HPDE6-E6E7 (cell line): Measurements from ENCODE around the gene DIPK1C.

Experiments
- DNase-seq: peaks from one replicate; pipeline ENCODE4 v3.0.0; 2011; ENCODE audit warnings: missing footprints; ENCODE audit errors: extremely low spot score

Gene DIPK1C

DNA sequence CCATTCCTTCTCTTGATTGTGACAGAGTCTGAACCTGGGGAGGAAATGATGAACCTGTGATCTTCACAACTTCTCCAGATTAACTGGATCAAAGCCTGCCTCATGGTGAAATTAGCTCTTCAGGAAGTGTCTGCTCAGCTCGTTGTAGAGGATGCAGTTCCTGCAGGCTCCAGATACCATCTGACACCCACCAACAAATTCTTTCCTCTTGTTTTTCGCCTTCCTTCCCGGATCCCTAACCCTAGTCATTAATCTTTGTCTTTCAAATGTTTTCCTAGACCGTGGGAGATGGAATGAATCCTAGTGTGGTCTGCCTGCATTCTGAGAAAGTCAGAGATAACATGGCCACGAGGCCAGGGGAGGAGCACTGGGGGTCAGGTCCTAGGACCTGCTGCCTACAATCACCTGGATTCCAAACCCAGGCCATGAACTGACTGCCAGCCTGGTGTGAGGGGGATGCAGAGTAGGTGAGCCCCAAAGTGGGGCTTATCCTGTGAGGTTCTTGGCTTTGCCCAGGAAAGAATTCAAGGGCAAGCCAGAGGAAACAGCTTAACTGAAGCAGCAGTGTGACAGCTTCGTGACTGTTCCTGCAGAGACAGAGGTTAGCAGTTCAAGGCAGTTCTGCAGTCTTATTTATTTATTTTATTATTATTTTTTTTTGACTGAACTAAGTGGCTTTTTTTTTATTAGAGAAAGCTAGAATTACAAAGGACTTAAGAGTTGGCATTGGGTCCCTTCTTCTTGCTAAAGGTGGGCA is 67.8 kb downstream of the DIPK1C start:
- no peak for DNase-seq

GRCh38 chr18:74388227-74388626 is 68.9 kb downstream of the DIPK1C start:
- no peak for DNase-seq

- DNase-seq = no peak
These were observed 69.7 kb downstream of the DIPK1C start for GRCh38 chr18:74387383-74387782.
